H9 (cell line): ENCODE results near the gene RNGTT. TPM values are rescaled to one million over a fixed set of nuclear protein-coding genes. Genes with fewer than 3 reads are reported as not detected.

Source experiments
- DNase-seq: peaks from one replicate; pipeline ENCODE4 v3.0.0-alpha.2; 2017
- H2AFZ ChIP-seq: one replicate; pipeline ENCODE4 v1.6.1; 2013; ENCODE audit warnings: mild to moderate bottlenecking, low read length, control low read depth, moderate library complexity
- H2AK5ac ChIP-seq: 2 replicates; pipeline ENCODE4 v1.6.1; 2013; ENCODE audit warnings: low read length, control low read depth, mixed read lengths; ENCODE audit not compliant: insufficient read length
- H2BK120ac ChIP-seq: one replicate; pipeline ENCODE4 v1.6.1; 2013; ENCODE audit warnings: low read depth, mild to moderate bottlenecking, low read length, control low read depth, inconsistent platforms; ENCODE audit not compliant: poor library complexity, severe bottlenecking
- H2BK12ac ChIP-seq: 2 replicates; pipeline ENCODE4 v1.6.1; 2013; ENCODE audit warnings: low read length, control low read depth, mixed read lengths, low read depth; ENCODE audit not compliant: insufficient read length
- H2BK15ac ChIP-seq: 2 replicates; pipeline ENCODE4 v1.6.1; 2013; ENCODE audit warnings: low read depth, low read length, control low read depth
- H2BK20ac ChIP-seq: one replicate; pipeline ENCODE4 v1.6.1; 2013; ENCODE audit warnings: low read depth, mild to moderate bottlenecking, low read length, control low read depth, inconsistent platforms; ENCODE audit not compliant: poor library complexity, severe bottlenecking
- H2BK5ac ChIP-seq: 2 replicates; pipeline ENCODE4 v1.6.1; 2013; ENCODE audit warnings: low read length, control low read depth, mixed read lengths; ENCODE audit not compliant: insufficient read length
- H3K14ac ChIP-seq: 2 replicates; pipeline ENCODE4 v1.6.1; 2013; ENCODE audit warnings: low read length, control low read depth; ENCODE audit not compliant: insufficient read depth
- H3K18ac ChIP-seq: 2 replicates; pipeline ENCODE4 v1.6.1; 2013; ENCODE audit warnings: low read depth, mild to moderate bottlenecking, mixed read lengths, low read length, control low read depth; ENCODE audit not compliant: insufficient read length
- H3K23ac ChIP-seq: 2 replicates; pipeline ENCODE4 v1.6.1; 2013; ENCODE audit warnings: low read length, control low read depth, mixed read lengths, low read depth; ENCODE audit not compliant: insufficient read length
- H3K23me2 ChIP-seq: 2 replicates; pipeline ENCODE4 v1.6.1; 2013; ENCODE audit warnings: low read depth, mild to moderate bottlenecking, mixed read lengths, low read length, control low read depth; ENCODE audit not compliant: insufficient read length, poor library complexity, severe bottlenecking
- H3K27ac ChIP-seq: 2 replicates; pipeline ENCODE4 v1.5.1; 2013; ENCODE audit warnings: low read length, control low read depth, mixed read lengths, low read depth; ENCODE audit not compliant: insufficient read length
- H3K27me3 ChIP-seq: 2 replicates; pipeline ENCODE4 v1.6.1; 2013; ENCODE audit warnings: low read length, control low read depth, inconsistent platforms; ENCODE audit not compliant: insufficient read depth
- H3K4ac ChIP-seq: 2 replicates; pipeline ENCODE4 v1.6.1; 2013; ENCODE audit warnings: low read depth, mild to moderate bottlenecking, control low read depth, inconsistent platforms, low read length, moderate library complexity
- H3K4me1 ChIP-seq: 2 replicates; pipeline ENCODE4 v1.6.1; 2013; ENCODE audit warnings: low read length, control low read depth, inconsistent platforms; ENCODE audit not compliant: insufficient read depth
- H3K4me2 ChIP-seq: 2 replicates; pipeline ENCODE4 v1.6.1; 2013; ENCODE audit warnings: low read length, control low read depth, mixed read lengths; ENCODE audit not compliant: insufficient read length, insufficient read depth
- H3K56ac ChIP-seq: 2 replicates; pipeline ENCODE4 v1.6.1; 2013; ENCODE audit warnings: low read depth, mild to moderate bottlenecking, mixed read lengths, low read length, control low read depth; ENCODE audit not compliant: insufficient read length
- H3K79me1 ChIP-seq: 2 replicates; pipeline ENCODE4 v1.6.1; 2013; ENCODE audit warnings: low read depth, mild to moderate bottlenecking, moderate library complexity, low read length, control low read depth, inconsistent platforms; ENCODE audit not compliant: insufficient read depth, poor library complexity, severe bottlenecking
- H3K79me2 ChIP-seq: 2 replicates; pipeline ENCODE4 v1.6.1; 2013; ENCODE audit warnings: low read length, control low read depth, inconsistent platforms; ENCODE audit not compliant: insufficient read depth
- H3K9ac ChIP-seq: 2 replicates; pipeline ENCODE4 v1.6.1; 2013; ENCODE audit warnings: low read length, control low read depth, mixed read lengths; ENCODE audit not compliant: insufficient read length; ENCODE audit errors: extremely low read depth
- H3K9me3 ChIP-seq: one replicate; pipeline ENCODE4 v1.6.1; 2013; ENCODE audit warnings: low read depth, low read length, inconsistent platforms; ENCODE audit not compliant: control insufficient read depth
- H3T11ph ChIP-seq: one replicate; pipeline ENCODE4 v1.6.1; 2013; ENCODE audit warnings: mild to moderate bottlenecking, low read length, control low read depth, inconsistent platforms
- H4K20me1 ChIP-seq: one replicate; pipeline ENCODE4 v1.6.1; 2013; ENCODE audit not compliant: control insufficient read depth, insufficient read length, insufficient read depth
- H4K5ac ChIP-seq: 2 replicates; pipeline ENCODE4 v1.6.1; 2013; ENCODE audit warnings: low read depth, mild to moderate bottlenecking, mixed read lengths, low read length, control low read depth; ENCODE audit not compliant: insufficient read length
- H4K8ac ChIP-seq: replicated peaks from 2 replicates; pipeline ENCODE4 v1.6.1; 2013; ENCODE audit warnings: low read length, control low read depth, mixed read lengths, low read depth; ENCODE audit not compliant: insufficient read length
- H4K91ac ChIP-seq: 2 replicates; pipeline ENCODE4 v1.6.1; 2013; ENCODE audit warnings: low read depth, mild to moderate bottlenecking, moderate library complexity, mixed read lengths, low read length, control low read depth; ENCODE audit not compliant: insufficient read length
- H3K27ac Mint-ChIP-seq, 3 experiments: 2 replicates in 2 of 3; 3 replicates in 1 of 3; pipeline ENCODE4 v1.8.0; 2020 to 2021; ENCODE audit warnings: mixed read lengths in 3 of 3, mild to moderate bottlenecking in 1 of 3, moderate library complexity in 1 of 3
- H3K27me3 Mint-ChIP-seq: 2 replicates; pipeline ENCODE4 v1.8.0; 2021; ENCODE audit warnings: low read depth, mild to moderate bottlenecking, moderate library complexity, mixed read lengths
- H3K36me3 Mint-ChIP-seq, 3 experiments: 2 replicates in 2 of 3; 3 replicates in 1 of 3; pipeline ENCODE4 v1.8.0; 2020 to 2021; ENCODE audit warnings: low read depth in 3 of 3, mixed read lengths in 3 of 3; ENCODE audit not compliant: insufficient read depth in 1 of 3
- H3K4me1 Mint-ChIP-seq, 2 experiments: 2 replicates each; pipeline ENCODE4 v1.8.0; 2020; ENCODE audit warnings: mixed read lengths in 2 of 2
- H3K4me3 Mint-ChIP-seq, 2 experiments: 2 replicates in 1 of 2; 3 replicates in 1 of 2; pipeline ENCODE4 v1.8.0; 2020 to 2021; ENCODE audit warnings: mild to moderate bottlenecking in 2 of 2, mixed read lengths in 2 of 2, moderate library complexity in 1 of 2
- H3K9me3 Mint-ChIP-seq, 2 experiments: 2 replicates in 1 of 2; 3 replicates in 1 of 2; pipeline ENCODE4 v1.8.0; 2020; ENCODE audit warnings: mild to moderate bottlenecking in 2 of 2, mixed read lengths in 2 of 2, moderate library complexity in 1 of 2
- CTCF ChIP-seq: fragments of 200-600 bp; sonication (generic); conservative IDR thresholded peaks from 3 replicates; pipeline ENCODE4 v1.8.0; 2021; ENCODE audit warnings: antibody characterized with exemption, mild to moderate bottlenecking
- WGBS: extraction: QIAGEN DNeasy Blood & Tissue Kit; methylation state at CpG from one replicate; pipeline ENCODE4 v1.1.7; 2013; ENCODE audit warnings: missing lambda C conversion rate, low lambda C conversion rate, mixed read lengths; ENCODE audit not compliant: insufficient read length; ENCODE audit errors: extremely low coverage; 5-methylcytosine and 5-hydroxymethylcytosine counted together
- total RNA-seq: library from RNA; stranded (reverse); gene quantifications from 2 replicates; pipeline ENCODE4 v1.2.1, GENCODE V29; 2021

Gene RNGTT
- total RNA-seq, 1 experiment from 2014 or later: 20.5 TPM

GRCh38 chr6:88815491-88815890, 147.9 kb downstream of the RNGTT start:
- H3K27ac Mint-ChIP-seq: no peak overlapping the region
- no peaks in the 10 kb centered on the region for H3K4me1 ChIP-seq
- H3K18ac ChIP-seq: no peak overlapping the region
- H3K56ac ChIP-seq: no peak overlapping the region
- no peak overlapping the region for H2BK5ac ChIP-seq
- H3K4ac ChIP-seq: no peak overlapping the region
- H3K9me3 Mint-ChIP-seq: no peaks in the 10 kb centered on the region
- no peak overlapping the region for H2BK12ac ChIP-seq
- H4K8ac ChIP-seq: no peak overlapping the region
- no peaks in the 10 kb centered on the region for H3K79me2 ChIP-seq
- no peaks in the 10 kb centered on the region for H3K9me3 ChIP-seq
- H3K4me3 Mint-ChIP-seq: no peak overlapping the region
- H4K91ac ChIP-seq: no peak overlapping the region
- H3K14ac ChIP-seq: no peak overlapping the region
- no CpG with 5 or more reads among the region's 5 CpGs for WGBS
- no peaks in the 10 kb centered on the region for H3K27me3 ChIP-seq
- no peaks in the 10 kb centered on the region for H3K27me3 Mint-ChIP-seq
- no peak overlapping the region for H3K9ac ChIP-seq
- no peak overlapping the region for H3T11ph ChIP-seq
- no peak overlapping the region for H2BK20ac ChIP-seq
- H3K36me3 Mint-ChIP-seq: no peaks in the 10 kb centered on the region
- TF ChIP-seq CTCF: no peak
- H3K27ac ChIP-seq: no peak overlapping the region
- H3K23me2 ChIP-seq: no peaks in the 10 kb centered on the region
- H2BK15ac ChIP-seq: no peak overlapping the region
- no peaks in the 10 kb centered on the region for H4K20me1 ChIP-seq
- no peak overlapping the region for H3K4me2 ChIP-seq
- H3K4me1 Mint-ChIP-seq: peaks cover 4 to 5% of the 10 kb centered on the region in 2 experiments; a peak in 3 of 4 replicates
- H2AFZ ChIP-seq: no peak overlapping the region
- no peak overlapping the region for H4K5ac ChIP-seq
- H2AK5ac ChIP-seq: no peak overlapping the region
- DNase-seq: no peak
- no peaks in the 10 kb centered on the region for H3K79me1 ChIP-seq
- no peak overlapping the region for H2BK120ac ChIP-seq
- no peak overlapping the region for H3K23ac ChIP-seq
